HG03378 (cell line): ENCODE results near the gene BFSP2.
A peak's percentile ranks its signal among the peaks of the same experiment; 100 is the strongest.
"Not testable (repeated sequence)": the region's sequence is repeated elsewhere in the genome, so short reads cannot be mapped to it uniquely, and the experiment has no call there.

Experiments used
- ATAC-seq: cut with Tn5 transposase; IDR thresholded peaks from one replicate; pipeline ENCODE4 v1.9.1; 2021; ENCODE audit warnings: mild to moderate bottlenecking, moderate library complexity; ENCODE audit not compliant: unreplicated experiment

BFSP2 gene

DNA sequence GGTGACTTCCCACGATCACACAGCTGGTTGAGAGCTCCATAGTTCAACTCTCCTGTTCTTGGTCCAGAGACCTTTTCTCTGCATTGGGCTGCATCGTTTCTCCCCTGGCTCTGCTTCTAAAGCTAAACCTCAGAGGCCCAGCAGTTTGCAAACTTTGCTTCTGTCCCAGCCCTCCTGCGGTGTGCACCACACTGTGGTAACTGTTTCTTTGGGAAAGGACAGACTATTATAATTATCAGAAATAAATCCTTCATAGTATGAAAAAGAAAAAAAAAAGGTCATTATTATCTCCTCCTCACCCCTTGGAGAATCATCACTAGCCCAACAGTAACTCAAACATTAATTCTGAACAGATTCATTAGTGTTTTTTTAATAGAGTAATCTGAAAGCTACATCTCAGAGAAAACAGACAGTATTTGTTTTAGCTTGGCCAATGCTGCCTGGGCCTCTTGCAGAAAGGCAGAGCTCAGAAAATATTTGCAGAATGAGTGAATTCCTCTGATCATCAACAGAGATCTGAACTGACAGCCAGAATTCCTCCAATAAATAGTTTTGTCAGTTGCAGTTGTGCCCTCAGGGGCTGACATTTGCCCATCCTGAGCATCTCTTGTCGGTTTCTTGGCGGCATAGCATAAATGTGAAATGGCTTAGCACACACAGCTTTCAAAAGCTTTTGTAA lies 52.9 kb downstream of the BFSP2 start:
- ATAC-seq = no peak

GRCh38 chr3:133453383-133453782 lies 53.5 kb downstream of the BFSP2 start:
- no peak for ATAC-seq

GRCh38 chr3:133455281-133455680 lies 55.4 kb downstream of the BFSP2 start:
- no peak for ATAC-seq

DNA sequence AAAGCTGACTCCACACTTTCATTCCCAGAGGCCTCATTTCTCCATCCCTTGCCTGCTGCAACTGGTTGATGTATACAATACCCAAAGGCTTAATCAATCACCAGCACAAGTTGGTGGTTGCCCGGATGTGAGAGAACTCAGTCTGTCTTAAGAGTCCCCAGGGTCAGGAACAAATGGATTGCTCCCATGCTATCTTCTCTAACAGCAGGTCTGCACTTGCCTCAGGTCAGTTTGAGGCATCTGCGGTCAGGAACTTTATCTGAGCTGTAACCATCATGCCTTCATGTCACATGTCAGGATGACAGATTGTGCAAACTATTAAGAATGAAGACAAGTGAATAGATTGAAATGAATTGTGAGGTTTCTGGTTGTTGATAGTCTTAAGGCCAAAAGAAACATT lies 56.1 kb downstream of the BFSP2 start:
- ATAC-seq = no peak

DNA sequence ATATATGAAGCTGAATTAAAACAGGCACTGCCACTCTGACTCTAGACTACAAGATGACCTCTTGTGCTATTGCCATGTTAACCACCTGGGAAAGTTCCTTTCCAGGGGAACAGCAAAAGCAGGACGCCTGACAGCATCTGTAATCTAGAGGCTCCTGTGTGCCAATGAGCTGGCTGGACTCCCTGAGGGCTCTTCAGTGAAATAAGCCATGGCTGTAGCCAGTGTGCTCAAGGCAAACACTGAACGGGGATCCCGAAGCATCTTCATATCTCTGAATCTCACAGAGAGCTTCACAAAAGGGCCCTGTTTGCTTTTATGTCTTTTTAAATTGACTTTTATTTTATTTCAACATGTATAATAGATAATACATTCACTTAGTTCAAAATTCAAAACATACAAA lies 57.2 kb downstream of the BFSP2 start:
- no peak for ATAC-seq

DNA sequence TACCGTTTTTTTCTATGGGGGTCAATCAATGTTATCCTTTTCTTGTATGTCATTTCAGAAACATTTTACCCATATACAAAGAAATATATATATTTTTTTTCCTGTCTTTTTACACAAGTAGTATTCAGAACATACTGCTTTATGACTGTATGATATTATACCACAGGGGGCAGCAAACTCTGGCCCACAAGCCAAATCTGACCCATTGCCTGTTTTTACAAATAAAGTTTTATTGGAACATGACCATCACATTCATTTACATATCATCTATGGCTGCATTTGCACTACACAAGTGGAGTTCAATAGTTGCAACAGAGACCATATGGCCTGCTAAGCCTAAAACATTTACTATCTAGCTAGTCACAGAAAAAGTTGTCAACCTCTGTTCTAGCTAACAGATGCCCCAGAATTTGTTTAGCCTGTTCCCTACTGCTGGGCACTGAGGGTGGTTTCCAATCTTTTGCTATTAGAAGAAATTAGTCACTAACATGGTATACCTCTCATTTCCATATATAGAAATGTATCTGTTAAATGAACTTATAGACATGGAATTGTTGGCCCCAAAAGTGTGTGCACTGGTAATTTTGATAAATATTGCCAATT lies 57.7 kb downstream of the BFSP2 start:
- no peak for ATAC-seq

- no peak for ATAC-seq
Measured at GRCh38 chr3:133459400-133459799, 59.5 kb downstream of the BFSP2 start.

- ATAC-seq = no peak
Measured at GRCh38 chr3:133460809-133461208, 61.0 kb downstream of the BFSP2 start.

- no peak for ATAC-seq
Measured at GRCh38 chr3:133461291-133461690, 61.4 kb downstream of the BFSP2 start.

DNA sequence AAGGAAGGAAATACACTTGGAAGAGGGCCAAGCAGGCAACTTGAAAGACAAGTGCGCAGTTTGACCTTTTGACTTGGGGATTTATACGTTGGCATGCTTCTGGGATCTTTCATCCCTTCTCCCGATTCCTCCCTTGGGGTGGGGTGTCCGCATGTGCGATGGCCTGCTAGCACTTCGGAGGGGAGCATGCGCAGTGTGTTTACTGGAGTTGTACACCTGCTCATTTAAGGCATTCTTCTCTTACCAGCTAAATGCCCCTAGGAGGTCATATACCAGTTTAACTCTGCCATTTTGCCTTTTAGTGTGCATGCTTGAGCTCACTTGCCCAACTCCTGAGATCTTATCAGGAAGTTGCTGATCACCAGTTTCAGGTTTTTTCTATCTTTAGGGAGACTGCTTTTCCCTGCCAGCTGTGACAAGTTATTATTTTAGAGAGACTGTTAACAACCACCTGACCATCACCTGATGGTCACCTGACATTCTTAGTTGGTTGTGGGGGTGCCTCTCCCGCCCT lies 63.5 kb downstream of the BFSP2 start:
- no peak for ATAC-seq

- ATAC-seq = peak; percentile 34
Measured at GRCh38 chr3:133464573-133464972, 64.7 kb downstream of the BFSP2 start.

DNA sequence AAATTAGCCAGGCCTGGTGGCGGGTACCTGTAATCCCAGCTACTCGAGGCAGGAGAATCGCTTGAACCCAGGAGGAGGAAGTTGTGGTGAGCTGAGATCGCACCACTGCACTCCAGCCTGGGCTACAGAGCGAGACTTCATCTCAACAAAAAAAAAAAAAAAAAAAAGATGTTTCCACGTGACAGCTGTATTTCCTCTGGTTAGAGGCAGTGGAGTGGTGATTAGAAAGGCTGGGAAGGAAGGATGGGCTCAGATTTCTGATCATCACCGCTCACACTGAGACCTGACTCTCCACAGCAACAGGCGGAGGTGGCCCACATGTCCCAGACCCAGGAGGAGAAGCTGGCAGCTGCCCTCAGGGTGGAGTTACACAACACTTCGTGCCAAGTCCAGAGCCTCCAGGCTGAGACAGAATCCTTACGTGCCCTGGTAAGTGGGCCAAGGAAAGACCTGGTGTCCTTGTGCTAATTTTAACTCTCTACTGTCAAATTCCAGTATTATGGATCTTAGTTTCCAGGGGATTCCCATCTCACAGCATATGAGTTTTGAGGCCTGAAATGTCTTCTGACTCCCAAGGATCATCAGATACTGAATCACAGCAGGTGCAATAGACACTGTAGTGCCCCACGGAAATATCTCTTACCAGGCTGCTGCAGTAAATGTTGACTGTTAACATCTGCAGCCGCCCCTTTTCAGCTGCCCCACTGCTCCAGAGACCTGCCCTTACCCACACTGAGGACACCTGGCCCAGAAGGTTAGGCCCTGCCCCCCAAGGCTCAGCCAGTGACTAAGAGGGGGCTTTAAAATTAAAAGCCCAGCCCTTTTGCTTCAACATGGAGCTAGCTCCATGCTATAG lies 66.9 kb downstream of the BFSP2 start:
- ATAC-seq = no peak

- ATAC-seq = no peak
Measured at GRCh38 chr3:133467780-133468179, 67.9 kb downstream of the BFSP2 start.

- ATAC-seq = no peak
Measured at GRCh38 chr3:133468251-133468721, 68.4 kb downstream of the BFSP2 start.

GRCh38 chr3:133469140-133469731 lies 69.4 kb downstream of the BFSP2 start:
- ATAC-seq = no peak

GRCh38 chr3:133472242-133472641 lies 72.4 kb downstream of the BFSP2 start:
- no peak for ATAC-seq

GRCh38 chr3:133472889-133473288 lies 73.0 kb downstream of the BFSP2 start:
- no peak for ATAC-seq

- ATAC-seq = not testable (repeated sequence)
Measured at GRCh38 chr3:133473472-133474191, 73.8 kb downstream of the BFSP2 start.

- ATAC-seq = no peak
Measured at GRCh38 chr3:133474251-133474801, 74.5 kb downstream of the BFSP2 start.

DNA sequence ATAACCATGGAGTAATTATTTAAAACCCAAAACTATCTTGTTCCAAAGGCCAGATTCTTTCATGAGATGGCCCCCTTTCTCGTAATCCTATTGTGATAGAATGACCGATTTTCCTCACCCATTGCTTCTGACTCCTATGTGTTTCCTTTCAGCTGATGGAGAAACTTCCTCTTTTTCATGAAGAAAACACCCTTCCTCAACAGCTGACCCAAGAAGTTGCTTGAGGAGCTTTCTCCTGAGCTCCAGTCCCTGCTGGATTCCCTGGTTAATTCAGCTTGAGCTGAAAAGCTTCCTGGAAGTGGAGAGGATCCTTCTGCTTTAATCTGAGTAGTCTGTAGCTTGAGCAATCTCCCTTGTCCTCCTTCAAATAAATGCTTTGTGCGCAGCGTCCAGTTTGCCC lies 75.0 kb downstream of the BFSP2 start:
- ATAC-seq = no peak
